ENCODE data around the gene GANAB. TPM values are rescaled to one million over a fixed set of nuclear protein-coding genes. Genes with fewer than 3 reads are reported as not detected.
A peak's percentile ranks its signal among the peaks of the same experiment; 100 is the strongest.
"Not testable (repeated sequence)": the region's sequence is repeated elsewhere in the genome, so short reads cannot be mapped to it uniquely, and the experiment has no call there.

The GANAB gene
- 68.4 TPM for polyA plus RNA-seq (2012; ENCODE audit: low read depth, missing spikeins)

GRCh38 chr11:62645946-62646824 lies at the start of gene GANAB:
Gene GANAB, minus strand, starts transcription at chr11:62646613. Its CDS starts 14 bp downstream, at chr11:62646599.
- DNase-seq (ENCODE audit: insufficient read length, low spot score) (peak; percentile 100), FAIRE-seq (peak; percentile 94)
- TF ChIP-seq SPI1 (IDR thresholded peaks at IDR 0.05; ENCODE audit: low read depth, low read length) = no peak
- peak; percentile 35 for TF ChIP-seq PAX5 (IDR thresholded peaks at IDR 0.05; ENCODE audit: insufficient read depth, low read length, severe bottlenecking)
- TF ChIP-seq POU2F2 (IDR thresholded peaks at IDR 0.05; ENCODE audit: low read depth, low read length) = peak; percentile 77
- TF ChIP-seq TAF1 (IDR thresholded peaks at IDR 0.05; ENCODE audit: low read depth, low read length) = peak; percentile 92
- TF ChIP-seq POLR2A (IDR thresholded peaks at IDR 0.05; ENCODE audit: low read depth, low read length) = peak; percentile 81
- TF ChIP-seq POLR2AphosphoS5 (IDR thresholded peaks at IDR 0.05; ENCODE audit: low read depth, low read length) = peak; percentile 84

GRCh38 chr11:62694455-62695167 lies 48.2 kb upstream of the GANAB start:
- peak; percentile 67 for DNase-seq (ENCODE audit: insufficient read length, low spot score)
- TF ChIP-seq POLR2AphosphoS5 (IDR thresholded peaks at IDR 0.05; ENCODE audit: low read depth, low read length) = no peak
- FAIRE-seq = peak; percentile 76

GRCh38 chr11:62693624-62694023 lies 47.2 kb upstream of the GANAB start:
- DNase-seq (ENCODE audit: insufficient read length, low spot score); FAIRE-seq: not testable (repeated sequence)

- DNase-seq (ENCODE audit: insufficient read length, low spot score) (no peak), FAIRE-seq (no peak)
- no peak for TF ChIP-seq TAF1 (IDR thresholded peaks at IDR 0.05; ENCODE audit: low read depth, low read length)
- TF ChIP-seq PAX5 (IDR thresholded peaks at IDR 0.05; ENCODE audit: insufficient read depth, low read length, severe bottlenecking) = no peak
- TF ChIP-seq POU2F2 (IDR thresholded peaks at IDR 0.05; ENCODE audit: low read depth, low read length) = no peak
- TF ChIP-seq POLR2AphosphoS5 (IDR thresholded peaks at IDR 0.05; ENCODE audit: low read depth, low read length) = no peak
- no peak for TF ChIP-seq SPI1 (IDR thresholded peaks at IDR 0.05; ENCODE audit: low read depth, low read length)
- TF ChIP-seq POLR2A (IDR thresholded peaks at IDR 0.05; ENCODE audit: low read depth, low read length) = no peak
Observed at GRCh38 chr11:62689421-62690183, 43.2 kb upstream of the GANAB start, which contains the start of gene LRRN4CL. Gene LRRN4CL, minus strand, starts transcription at chr11:62689530. Its CDS starts 1,022 bp downstream, at chr11:62688508.

GRCh38 chr11:62688491-62688890 lies 42.1 kb upstream of the GANAB start:
- FAIRE-seq (no peak), DNase-seq (ENCODE audit: insufficient read length, low spot score) (no peak)
- no peak for TF ChIP-seq SPI1 (IDR thresholded peaks at IDR 0.05; ENCODE audit: low read depth, low read length)

GRCh38 chr11:62687508-62688396 lies 41.3 kb upstream of the GANAB start:
- DNase-seq (ENCODE audit: insufficient read length, low spot score) (no peak), FAIRE-seq (no peak)
- TF ChIP-seq SPI1 (IDR thresholded peaks at IDR 0.05; ENCODE audit: low read depth, low read length) (no peak), POU2F2 (IDR thresholded peaks at IDR 0.05; ENCODE audit: low read depth, low read length) (no peak), TAF1 (IDR thresholded peaks at IDR 0.05; ENCODE audit: low read depth, low read length) (no peak), POLR2AphosphoS5 (IDR thresholded peaks at IDR 0.05; ENCODE audit: low read depth, low read length) (no peak), PAX5 (IDR thresholded peaks at IDR 0.05; ENCODE audit: insufficient read depth, low read length, severe bottlenecking) (no peak), POLR2A (IDR thresholded peaks at IDR 0.05; ENCODE audit: low read depth, low read length) (no peak)

- TF ChIP-seq POU2F2 (IDR thresholded peaks at IDR 0.05; ENCODE audit: low read depth, low read length) = no peak
- no peak for TF ChIP-seq POLR2AphosphoS5 (IDR thresholded peaks at IDR 0.05; ENCODE audit: low read depth, low read length)
- no peak for TF ChIP-seq POLR2A (IDR thresholded peaks at IDR 0.05; ENCODE audit: low read depth, low read length)
- TF ChIP-seq TAF1 (IDR thresholded peaks at IDR 0.05; ENCODE audit: low read depth, low read length) = no peak
- TF ChIP-seq PAX5 (IDR thresholded peaks at IDR 0.05; ENCODE audit: insufficient read depth, low read length, severe bottlenecking) = no peak
- no peak for TF ChIP-seq SPI1 (IDR thresholded peaks at IDR 0.05; ENCODE audit: low read depth, low read length)
- FAIRE-seq (no peak), DNase-seq (ENCODE audit: insufficient read length, low spot score) (no peak)
Observed at GRCh38 chr11:62682518-62682917, 36.1 kb upstream of the GANAB start.

- DNase-seq (ENCODE audit: insufficient read length, low spot score) (peak; percentile 50), FAIRE-seq (peak; percentile 92)
- TF ChIP-seq POLR2AphosphoS5 (IDR thresholded peaks at IDR 0.05; ENCODE audit: low read depth, low read length) (no peak), POU2F2 (IDR thresholded peaks at IDR 0.05; ENCODE audit: low read depth, low read length) (peak; percentile 89)
Observed at GRCh38 chr11:62680825-62681240, 34.4 kb upstream of the GANAB start.

All from GM12891 (cell line).